GM12875 (cell line): ENCODE results near the gene MREG.
"Not testable (repeated sequence)": the region's sequence is repeated elsewhere in the genome, so short reads cannot be mapped to it uniquely, and the experiment has no call there.

Experiments used
- H3K4me3 ChIP-seq: one replicate; pipeline ENCODE4 v1.5.1; 2011; ENCODE audit warnings: low read depth, low read length, control low read depth
- TF ChIP-seq, protein P1 (sequence below): IDR thresholded peaks from 2 replicates; pipeline ENCODE4 v1.5.1; 2011; ENCODE audit warnings: low read depth, mild to moderate bottlenecking, control low read depth, inconsistent platforms, low read length, moderate library complexity, borderline replicate concordance; ENCODE audit not compliant: insufficient read depth

MREG gene

DNA sequence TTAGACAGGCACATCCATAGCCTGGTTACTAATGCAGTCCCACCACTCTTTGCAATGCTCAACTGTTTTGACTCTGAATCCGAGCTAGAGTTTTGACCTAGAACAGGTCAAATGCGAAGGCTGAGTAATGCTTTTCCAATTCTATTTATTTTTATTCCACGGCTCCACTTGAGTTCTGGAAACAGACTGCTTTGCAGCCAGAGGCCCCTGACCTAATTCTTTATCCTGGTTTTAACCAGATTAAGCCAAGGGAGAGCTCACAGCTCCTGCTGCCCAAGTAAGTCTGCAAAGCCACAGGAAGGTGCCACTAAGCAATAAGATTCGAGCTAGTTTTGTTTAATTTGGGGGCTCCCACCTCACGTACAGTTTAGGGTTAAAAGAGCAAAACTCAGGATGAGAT, 51.4 kb downstream of the MREG start:
- TF ChIP-seq, protein P1, sequence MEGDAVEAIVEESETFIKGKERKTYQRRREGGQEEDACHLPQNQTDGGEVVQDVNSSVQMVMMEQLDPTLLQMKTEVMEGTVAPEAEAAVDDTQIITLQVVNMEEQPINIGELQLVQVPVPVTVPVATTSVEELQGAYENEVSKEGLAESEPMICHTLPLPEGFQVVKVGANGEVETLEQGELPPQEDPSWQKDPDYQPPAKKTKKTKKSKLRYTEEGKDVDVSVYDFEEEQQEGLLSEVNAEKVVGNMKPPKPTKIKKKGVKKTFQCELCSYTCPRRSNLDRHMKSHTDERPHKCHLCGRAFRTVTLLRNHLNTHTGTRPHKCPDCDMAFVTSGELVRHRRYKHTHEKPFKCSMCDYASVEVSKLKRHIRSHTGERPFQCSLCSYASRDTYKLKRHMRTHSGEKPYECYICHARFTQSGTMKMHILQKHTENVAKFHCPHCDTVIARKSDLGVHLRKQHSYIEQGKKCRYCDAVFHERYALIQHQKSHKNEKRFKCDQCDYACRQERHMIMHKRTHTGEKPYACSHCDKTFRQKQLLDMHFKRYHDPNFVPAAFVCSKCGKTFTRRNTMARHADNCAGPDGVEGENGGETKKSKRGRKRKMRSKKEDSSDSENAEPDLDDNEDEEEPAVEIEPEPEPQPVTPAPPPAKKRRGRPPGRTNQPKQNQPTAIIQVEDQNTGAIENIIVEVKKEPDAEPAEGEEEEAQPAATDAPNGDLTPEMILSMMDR = no peak

DNA sequence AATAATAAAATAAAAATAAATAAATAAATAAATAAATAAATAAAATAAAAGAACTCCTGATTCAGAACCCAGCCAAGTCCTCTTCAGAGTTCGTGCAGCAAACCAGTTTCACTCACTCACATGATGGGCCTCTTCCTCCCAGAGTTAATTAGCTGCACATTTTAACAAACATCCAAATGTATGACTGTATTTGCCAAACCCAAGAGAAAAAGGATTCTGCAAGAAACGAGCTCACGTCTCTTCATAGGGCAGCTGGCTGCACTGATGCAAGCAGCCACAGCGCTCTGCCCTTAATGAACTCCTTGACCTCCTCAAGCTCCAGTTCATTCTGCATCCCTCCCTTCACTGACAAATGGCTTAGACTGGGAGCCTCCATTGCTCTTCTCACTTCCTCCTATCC, 55.1 kb downstream of the MREG start:
- TF ChIP-seq, protein P1 = no peak

More for the DNA sequence above, 51.4 kb downstream of the MREG start:
- no peak overlapping the region for H3K4me3 ChIP-seq

DNA sequence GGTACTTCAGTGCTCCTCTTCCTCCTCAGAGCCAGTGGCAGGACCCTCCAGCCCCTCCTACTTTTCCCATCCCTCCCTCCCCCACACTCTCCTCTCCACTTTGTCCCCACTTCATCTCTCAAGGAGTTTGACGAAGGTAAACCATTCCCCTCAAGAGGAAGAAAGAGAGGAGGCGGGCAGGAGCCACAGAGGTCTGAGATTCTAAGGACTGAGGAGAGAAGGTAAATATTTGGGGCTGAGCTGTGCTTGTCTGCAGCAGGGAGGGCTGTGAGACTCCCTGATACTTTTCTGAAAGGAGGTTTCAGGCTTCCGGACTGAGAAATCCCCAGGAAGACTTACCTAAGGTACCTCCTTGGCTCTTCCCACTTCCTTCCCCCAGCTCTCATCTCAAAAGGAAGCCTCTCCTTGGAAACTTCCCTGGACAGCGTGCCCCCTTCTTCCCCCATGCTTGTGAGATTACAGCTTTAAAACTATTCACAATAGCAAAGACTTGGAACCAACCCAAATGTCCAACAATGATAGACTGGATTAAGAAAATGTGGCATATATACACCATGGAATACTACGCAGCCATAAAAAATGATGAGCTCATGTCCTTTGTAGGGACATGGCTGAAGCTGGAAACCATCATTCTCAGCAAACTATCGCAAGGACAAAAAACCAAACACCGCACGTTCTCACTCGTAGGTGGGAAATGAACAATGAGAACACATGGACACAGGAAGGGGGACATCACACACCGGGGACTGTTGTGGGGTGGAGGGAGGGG, 55.8 kb downstream of the MREG start:
- not testable (repeated sequence) for H3K4me3 ChIP-seq

More for the DNA sequence above, 55.1 kb downstream of the MREG start:
- no peak overlapping the region for H3K4me3 ChIP-seq

DNA sequence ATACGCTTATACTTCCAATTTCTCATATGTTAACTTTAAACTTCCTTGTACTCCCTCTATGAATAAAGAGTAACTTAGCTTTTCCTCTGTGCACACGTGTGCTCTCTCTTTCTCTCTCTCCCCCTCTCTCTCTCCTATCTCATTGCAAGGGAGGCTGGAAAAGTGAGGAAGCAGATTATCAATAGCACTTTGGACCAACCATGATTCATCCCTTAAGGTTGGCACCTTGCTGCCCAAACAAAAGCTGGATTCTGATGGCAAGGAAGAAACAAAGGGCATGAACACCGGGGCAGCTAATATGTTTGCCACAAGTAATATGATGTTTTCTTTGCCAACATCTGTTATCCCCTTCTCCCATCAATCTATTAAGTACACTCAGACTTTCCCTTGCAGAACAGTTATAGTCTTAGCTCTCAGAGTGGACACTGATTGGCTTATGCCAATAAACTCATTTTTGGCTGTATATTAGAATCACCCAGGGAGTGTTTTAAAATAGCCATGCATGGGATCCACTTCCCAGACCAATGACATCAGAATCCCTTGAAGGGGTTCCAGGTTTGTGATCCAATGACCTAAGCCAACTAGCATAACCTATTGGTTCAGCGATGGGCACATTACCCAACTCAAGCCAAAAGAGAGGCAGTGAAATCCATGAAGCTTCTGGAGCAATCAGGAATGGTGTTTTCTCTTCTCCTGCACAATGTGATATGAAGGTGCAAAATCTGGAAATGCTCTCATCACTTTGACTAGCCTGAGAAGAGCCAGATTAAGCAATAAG, 60.3 kb downstream of the MREG start:
- no peak overlapping the region for H3K4me3 ChIP-seq
- TF ChIP-seq, protein P1 = no peak

DNA sequence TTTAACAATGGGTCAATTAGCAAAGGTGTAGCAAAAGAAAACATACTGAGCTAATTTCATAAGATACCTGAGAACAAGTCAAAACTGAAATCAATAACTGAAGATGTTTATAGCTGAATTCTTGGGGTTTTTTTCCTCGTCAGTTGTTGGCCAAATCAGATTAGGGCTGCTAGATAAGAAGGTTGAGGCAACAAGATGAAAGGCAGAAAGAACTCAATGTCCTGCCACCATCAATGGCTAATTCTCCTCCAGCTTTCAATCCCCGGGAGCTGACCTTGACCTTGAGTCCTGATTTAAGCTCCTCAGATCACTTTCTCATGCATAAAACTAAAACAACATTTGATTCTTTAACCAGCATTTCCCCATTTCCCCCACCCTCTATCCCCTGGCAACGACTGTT, 61.8 kb downstream of the MREG start:
- TF ChIP-seq, protein P1 = no peak
- H3K4me3 ChIP-seq = no peak overlapping the region

DNA sequence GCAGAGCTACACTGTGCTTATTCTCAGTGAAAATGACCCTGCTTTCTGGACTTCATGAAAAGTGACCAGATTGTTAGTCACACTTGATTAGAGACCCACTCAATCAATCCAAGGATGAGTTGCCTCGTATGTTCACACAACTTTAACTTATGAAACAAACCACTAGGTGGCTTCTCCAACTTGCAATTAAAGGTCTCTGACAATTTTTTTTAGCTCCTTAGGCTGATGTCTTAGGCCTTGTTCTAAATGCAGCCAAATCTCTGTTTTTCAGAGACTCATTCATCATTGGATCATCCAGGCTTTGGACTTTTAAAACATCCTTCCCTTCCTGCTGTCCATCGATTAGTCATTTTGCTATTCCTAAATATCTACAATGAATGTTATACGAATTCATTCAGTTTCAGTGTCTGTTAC, 63.4 kb downstream of the MREG start:
- TF ChIP-seq, protein P1 = peak; percentile 40; the same call in 1 of the 2 replicates
- no peak overlapping the region for H3K4me3 ChIP-seq

DNA sequence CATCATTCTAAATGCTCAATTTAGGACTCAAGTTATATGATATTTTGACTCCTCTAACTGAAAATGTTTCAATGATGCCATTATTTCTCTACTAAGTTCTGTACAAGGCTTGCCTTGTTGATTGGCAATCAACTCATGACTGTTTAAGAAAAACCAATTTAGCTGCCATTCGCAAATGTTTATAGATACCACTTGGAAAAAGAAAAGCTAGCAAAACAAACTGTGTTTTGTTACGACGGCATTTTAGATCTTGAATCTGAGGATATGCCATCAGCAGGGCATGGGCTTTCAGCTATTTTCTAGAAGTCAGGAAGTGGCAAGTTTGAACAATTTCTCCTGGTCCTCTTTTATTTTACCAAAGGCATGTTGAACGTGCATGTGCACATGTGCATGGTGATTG, 65.3 kb downstream of the MREG start:
- H3K4me3 ChIP-seq = no peak overlapping the region
- TF ChIP-seq, protein P1 = no peak
